GM12865 (cell line): ENCODE results near the gene CADM1.

Source experiments
- DNase-seq: peaks from one replicate; pipeline ENCODE4 v3.0.0; 2010; ENCODE audit warnings: low read depth
- H3K4me3 ChIP-seq: 2 replicates; pipeline ENCODE4 v1.5.1; 2011; ENCODE audit warnings: mild to moderate bottlenecking, low read depth, low read length, control low read depth
- CTCF ChIP-seq: IDR thresholded peaks from 2 replicates; pipeline ENCODE4 v1.5.1; 2011; ENCODE audit warnings: low read length, control low read depth, low read depth, inconsistent platforms; ENCODE audit not compliant: insufficient read depth; ENCODE audit errors: missing control alignments

CADM1 gene

GRCh38 chr11:115126092-115126491, 378.1 kb downstream of the CADM1 start:
- H3K4me3 ChIP-seq, result no peak overlapping the region
- no peak for DNase-seq
- TF ChIP-seq CTCF, result no peak

- TF ChIP-seq CTCF, result no peak
- DNase-seq, result no peak
- no peak overlapping the region for H3K4me3 ChIP-seq
Measured at GRCh38 chr11:115124786-115125185, 379.4 kb downstream of the CADM1 start.

GRCh38 chr11:115123641-115124040, 380.6 kb downstream of the CADM1 start:
- no peak for DNase-seq
- no peak overlapping the region for H3K4me3 ChIP-seq
- TF ChIP-seq CTCF, result no peak

- H3K4me3 ChIP-seq, result no peak overlapping the region
- TF ChIP-seq CTCF, result no peak
- DNase-seq, result no peak
Measured at GRCh38 chr11:115122274-115122673, 381.9 kb downstream of the CADM1 start.
